ENCODE measurements around the gene NSD1.
"Not testable (repeated sequence)": the region's sequence is repeated elsewhere in the genome, so short reads cannot be mapped to it uniquely, and the experiment has no call there.

Gene NSD1

GRCh38 chr5:177338251-177339106 is 204.9 kb downstream of the NSD1 start:
- Histone ChIP-seq H3K36me3 (ENCODE audit: insufficient read depth, low read length) (peaks cover 58% of the 10 kb centered on the region), H3K27me3 (ENCODE audit: insufficient read depth, low read length) (no peaks in the 10 kb centered on the region), H3K4me1 (ENCODE audit: insufficient read depth, low read length) (no peaks in the 10 kb centered on the region), H2AFZ (ENCODE audit: low read depth, low read length) (no peak overlapping the region), H3K4me3 (ENCODE audit: low read length) (no peak overlapping the region), H3K9me3 (ENCODE audit: low read length) (no peaks in the 10 kb centered on the region)

GRCh38 chr5:177339107-177339638 is 205.6 kb downstream of the NSD1 start:
- H3K36me3 ChIP-seq (ENCODE audit: insufficient read depth, low read length) = peaks cover 57% of the 10 kb centered on the region
- H3K4me1 ChIP-seq (ENCODE audit: insufficient read depth, low read length) = no peaks in the 10 kb centered on the region
- H3K27me3 ChIP-seq (ENCODE audit: insufficient read depth, low read length) = no peaks in the 10 kb centered on the region
- no peaks in the 10 kb centered on the region for H3K9me3 ChIP-seq (ENCODE audit: low read length)
- H3K4me3 ChIP-seq (ENCODE audit: low read length) = no peak overlapping the region
- no peak overlapping the region for H2AFZ ChIP-seq (ENCODE audit: low read depth, low read length)

- H3K4me3 ChIP-seq (ENCODE audit: low read length); H3K27me3 ChIP-seq (ENCODE audit: insufficient read depth, low read length); H3K4me1 ChIP-seq (ENCODE audit: insufficient read depth, low read length); H2AFZ ChIP-seq (ENCODE audit: low read depth, low read length); H3K9me3 ChIP-seq (ENCODE audit: low read length): not testable (repeated sequence)
- H3K36me3 ChIP-seq (ENCODE audit: insufficient read depth, low read length) = peaks cover 33% of the 10 kb centered on the region
These were observed 209.4 kb downstream of the NSD1 start for GRCh38 chr5:177343000-177343399.

- no peak overlapping the region for H2AFZ ChIP-seq (ENCODE audit: low read depth, low read length)
- no peaks in the 10 kb centered on the region for H3K9me3 ChIP-seq (ENCODE audit: low read length)
- H3K36me3 ChIP-seq (ENCODE audit: insufficient read depth, low read length) = peaks cover 29% of the 10 kb centered on the region
- H3K4me3 ChIP-seq (ENCODE audit: low read length) = no peak overlapping the region
- H3K27me3 ChIP-seq (ENCODE audit: insufficient read depth, low read length) = no peaks in the 10 kb centered on the region
- H3K4me1 ChIP-seq (ENCODE audit: insufficient read depth, low read length) = no peaks in the 10 kb centered on the region
These were observed 210.2 kb downstream of the NSD1 start for GRCh38 chr5:177343777-177344176.

GRCh38 chr5:177344891-177345290 is 211.3 kb downstream of the NSD1 start:
- Histone ChIP-seq H3K4me3 (ENCODE audit: low read length) (no peak overlapping the region), H3K36me3 (ENCODE audit: insufficient read depth, low read length) (peaks cover 29% of the 10 kb centered on the region), H3K4me1 (ENCODE audit: insufficient read depth, low read length) (peaks cover 4% of the 10 kb centered on the region), H3K9me3 (ENCODE audit: low read length) (no peaks in the 10 kb centered on the region), H2AFZ (ENCODE audit: low read depth, low read length) (no peak overlapping the region), H3K27me3 (ENCODE audit: insufficient read depth, low read length) (no peaks in the 10 kb centered on the region)

GRCh38 chr5:177346820-177347219 is 213.2 kb downstream of the NSD1 start:
- H3K27me3 ChIP-seq (ENCODE audit: insufficient read depth, low read length) = no peaks in the 10 kb centered on the region
- peaks cover 24% of the 10 kb centered on the region for H3K36me3 ChIP-seq (ENCODE audit: insufficient read depth, low read length)
- H2AFZ ChIP-seq (ENCODE audit: low read depth, low read length) = no peak overlapping the region
- H3K9me3 ChIP-seq (ENCODE audit: low read length) = no peaks in the 10 kb centered on the region
- no peak overlapping the region for H3K4me3 ChIP-seq (ENCODE audit: low read length)
- peaks cover 16% of the 10 kb centered on the region for H3K4me1 ChIP-seq (ENCODE audit: insufficient read depth, low read length)

- no peak overlapping the region for H2AFZ ChIP-seq (ENCODE audit: low read depth, low read length)
- no peak overlapping the region for H3K4me3 ChIP-seq (ENCODE audit: low read length)
- H3K4me1 ChIP-seq (ENCODE audit: insufficient read depth, low read length) = peaks cover 20% of the 10 kb centered on the region
- no peaks in the 10 kb centered on the region for H3K27me3 ChIP-seq (ENCODE audit: insufficient read depth, low read length)
- peaks cover 22% of the 10 kb centered on the region for H3K36me3 ChIP-seq (ENCODE audit: insufficient read depth, low read length)
- no peaks in the 10 kb centered on the region for H3K9me3 ChIP-seq (ENCODE audit: low read length)
These were observed 214.1 kb downstream of the NSD1 start for GRCh38 chr5:177347699-177348098.

GRCh38 chr5:177349362-177349647 is 215.7 kb downstream of the NSD1 start:
- no peak overlapping the region for H2AFZ ChIP-seq (ENCODE audit: low read depth, low read length)
- H3K4me1 ChIP-seq (ENCODE audit: insufficient read depth, low read length) = peaks cover 20% of the 10 kb centered on the region
- no peak overlapping the region for H3K4me3 ChIP-seq (ENCODE audit: low read length)
- H3K27me3 ChIP-seq (ENCODE audit: insufficient read depth, low read length) = no peaks in the 10 kb centered on the region
- H3K36me3 ChIP-seq (ENCODE audit: insufficient read depth, low read length) = peaks cover 14% of the 10 kb centered on the region
- no peaks in the 10 kb centered on the region for H3K9me3 ChIP-seq (ENCODE audit: low read length)

- Histone ChIP-seq H3K4me1 (ENCODE audit: insufficient read depth, low read length) (peaks cover 20% of the 10 kb centered on the region), H3K4me3 (ENCODE audit: low read length) (peak overlapping the region; percentile 70), H3K9me3 (ENCODE audit: low read length) (no peaks in the 10 kb centered on the region), H3K27me3 (ENCODE audit: insufficient read depth, low read length) (no peaks in the 10 kb centered on the region), H2AFZ (ENCODE audit: low read depth, low read length) (no peak overlapping the region), H3K36me3 (ENCODE audit: insufficient read depth, low read length) (peaks cover 14% of the 10 kb centered on the region)
These were observed 216.2 kb downstream of the NSD1 start for GRCh38 chr5:177349762-177350161.

All from neuron (in vitro differentiated cells).